GM12878 (cell line): ENCODE results near the gene PFKFB2. TPM values are rescaled to one million over a fixed set of nuclear protein-coding genes. Genes with fewer than 3 reads are reported as not detected.

Experiments used
- ATAC-seq: fragments of 200-7000 bp; cut with Tn5 transposase; 3 replicates; pipeline ENCODE4 v1.9.1; 2020; ENCODE audit warnings: mild to moderate bottlenecking, moderate library complexity
- BruUV-seq: library from RNA; stranded (reverse); fragments of 400-500 nt; replicated peaks from 2 replicates; lab custom pipeline; 2021; lab: Mats Ljungman, UMichigan
- CTCF ChIA-PET: fragments of 300-600 bp; sonication (Branson Sonifier 250); formaldehyde crosslinking; extraction: SDS; loops from one replicate; lab custom pipeline; 2021; ENCODE audit warnings: inconsistent platforms; lab: Yijun Ruan, JAX
- POLR2A ChIA-PET: fragments of 350-600 bp; formaldehyde crosslinking; extraction: SDS; loops from one replicate; lab custom pipeline; 2021; ENCODE audit warnings: inconsistent platforms; lab: Charles Lee
- RAD21 ChIA-PET: fragments of 300-600 bp; sonication (Branson Sonifier 250); formaldehyde crosslinking; loops from one replicate; lab custom pipeline; 2023; ENCODE audit warnings: antibody characterized with exemption; ENCODE audit not compliant: unreplicated experiment; lab: Charles Lee
- SMC1A ChIA-PET: fragments of 300-600 bp; sonication (Branson Sonifier 250); formaldehyde crosslinking; loops from one replicate; lab custom pipeline; 2023; ENCODE audit not compliant: unreplicated experiment, uncharacterized antibody; lab: Charles Lee
- DNase-seq: peaks from one replicate; pipeline ENCODE4 v3.0.0-alpha.2; 2011; ENCODE audit warnings: low read depth, low spot score
- FAIRE-seq: peaks from 3 replicates; lab custom pipeline; 2011; peaks lifted over from hg19 to GRCh38; lab: Jason Lieb, UNC
- H2AFZ ChIP-seq: 2 replicates; pipeline ENCODE4 v1.6.0; 2011; ENCODE audit warnings: low read depth, low read length, control low read depth; ENCODE audit not compliant: control insufficient read depth
- H3K27ac ChIP-seq: 2 replicates; pipeline ENCODE4 v1.5.1; 2011; ENCODE audit warnings: control low read depth; ENCODE audit not compliant: control insufficient read depth, insufficient read depth
- H3K27me3 ChIP-seq, 2 experiments: replicated peaks in 1 of 2; 2 replicates each; pipeline versions ENCODE4 v1.6.0 to v1.6.1; 2011; ENCODE audit warnings: low read length in 1 of 2; ENCODE audit not compliant: control insufficient read depth in 2 of 2, insufficient read depth in 2 of 2
- H3K36me3 ChIP-seq, 2 experiments: 2 replicates each; pipeline ENCODE4 v1.5.1; 2011; ENCODE audit warnings: low read length in 1 of 2; ENCODE audit not compliant: control insufficient read depth in 2 of 2, insufficient read depth in 2 of 2
- H3K4me1 ChIP-seq: 2 replicates; pipeline ENCODE4 v1.6.1; 2011; ENCODE audit warnings: mild to moderate bottlenecking, low read length, moderate library complexity, mixed read lengths; ENCODE audit not compliant: control insufficient read depth, insufficient read depth
- H3K4me2 ChIP-seq: 2 replicates; pipeline ENCODE4 v1.6.0; 2011; ENCODE audit warnings: control low read depth; ENCODE audit not compliant: control insufficient read depth, insufficient read depth
- H3K4me3 ChIP-seq: fragments of 200-600 bp; sonication (generic); 2 replicates; pipeline ENCODE4 v1.5.1; 2016
- H3K79me2 ChIP-seq: 2 replicates; pipeline ENCODE4 v1.6.0; 2011; ENCODE audit warnings: low read length; ENCODE audit not compliant: control insufficient read depth, insufficient read depth
- H3K9ac ChIP-seq: 2 replicates; pipeline ENCODE4 v1.8.0; 2011; ENCODE audit warnings: low read length, control low read depth, mixed read lengths; ENCODE audit not compliant: control insufficient read depth, insufficient read depth
- H3K9me3 ChIP-seq: replicated peaks from 3 replicates; pipeline ENCODE4 v1.5.1; 2011; ENCODE audit warnings: mild to moderate bottlenecking, low read length; ENCODE audit not compliant: control insufficient read depth, insufficient read depth
- H4K20me1 ChIP-seq: 2 replicates; pipeline ENCODE4 v1.6.0; 2011; ENCODE audit not compliant: control insufficient read depth, insufficient read depth
- ATF7 ChIP-seq: fragments of 450-650 bp; IDR thresholded peaks from 2 replicates; pipeline ENCODE4 v1.6.1; 2016; ENCODE audit warnings: low read depth, mild to moderate bottlenecking
- BACH1 ChIP-seq: fragments of 450-650 bp; IDR thresholded peaks from 2 replicates; pipeline ENCODE4 v1.6.1; 2017; ENCODE audit warnings: mild to moderate bottlenecking, borderline replicate concordance
- ESRRA ChIP-seq: IDR thresholded peaks from 2 replicates; pipeline ENCODE4 v1.6.1; 2012; ENCODE audit warnings: mild to moderate bottlenecking, low read length, improper control_type of control experiment
- MEF2A ChIP-seq: IDR thresholded peaks from 2 replicates; pipeline ENCODE4 v1.6.1; 2011; ENCODE audit warnings: low read depth, mild to moderate bottlenecking, low read length, moderate library complexity; ENCODE audit not compliant: insufficient read depth
- WGBS: methylation state at CpG from one replicate; pipeline ENCODE4 v1.1.6; 2016; ENCODE audit warnings: low lambda C conversion rate; ENCODE audit not compliant: insufficient replicate concordance, insufficient coverage; ENCODE audit errors: missing lambda C conversion rate; 5-methylcytosine and 5-hydroxymethylcytosine counted together
- in situ Hi-C: fragments of 300-500 bp; cut with MboI; formaldehyde crosslinking; loops from 9 replicates; pipeline ENCODE4 v1.14.3; 2018; ENCODE audit warnings: mixed read lengths
- intact Hi-C: fragments of 100-400 bp; cut with micrococcal nuclease; formaldehyde crosslinking; loops from one replicate; pipeline ENCODE4 v1.14.2; 2022; ENCODE audit not compliant: unreplicated experiment
- polyA plus RNA-seq, 11 experiments: library from polyadenylated mRNA; depleted of rRNA in 4 of 11; unstranded in 6 of 11; stranded (reverse) in 5 of 11; fragments of >200 nt; fragmentation: Nextera tagmentation in 4 of 11; fragmentation: Illumina TruSeq in 1 of 11; extraction: Ambion mirVana in 4 of 11; extraction: Trizol in 1 of 11; gene quantifications; 1 replicate in 1 of 11; 2 replicates in 10 of 11; pipeline versions ENCODE4 v1.2.1 to v1.2.3, GENCODE V29; 2011 to 2016; ENCODE audit warnings: inconsistent platforms in 2 of 11, missing spikeins in 2 of 11, low read depth in 1 of 11
- total RNA-seq, 4 experiments: library from RNA; depleted of rRNA in 3 of 4; stranded (reverse); fragments of >200 nt in 3 of 4; fragmentation: Illumina TruSeq in 1 of 4; extraction: Trizol in 1 of 4; gene quantifications; 2 replicates each; pipeline versions ENCODE4 v1.2.1 to v1.2.3, GENCODE V29; 2013 to 2021
- TF ChIP-seq, protein P1 (sequence below): IDR thresholded peaks from 2 replicates; pipeline ENCODE4 v1.6.1; 2011; ENCODE audit warnings: mild to moderate bottlenecking, low read depth, low read length, moderate library complexity; ENCODE audit not compliant: insufficient replicate concordance
- TF ChIP-seq, protein P2 (sequence below): fragments of 450-650 bp; IDR thresholded peaks from 2 replicates; pipeline ENCODE4 v1.6.1; 2016; ENCODE audit warnings: mild to moderate bottlenecking

Gene PFKFB2
- total and polyA plus RNA-seq, 10 of the 15 experiments (the other 5 are each of a cell fraction or from before 2014, with no cell fraction given), result 0.40 to 1.3 (median 1.0) TPM

DNA sequence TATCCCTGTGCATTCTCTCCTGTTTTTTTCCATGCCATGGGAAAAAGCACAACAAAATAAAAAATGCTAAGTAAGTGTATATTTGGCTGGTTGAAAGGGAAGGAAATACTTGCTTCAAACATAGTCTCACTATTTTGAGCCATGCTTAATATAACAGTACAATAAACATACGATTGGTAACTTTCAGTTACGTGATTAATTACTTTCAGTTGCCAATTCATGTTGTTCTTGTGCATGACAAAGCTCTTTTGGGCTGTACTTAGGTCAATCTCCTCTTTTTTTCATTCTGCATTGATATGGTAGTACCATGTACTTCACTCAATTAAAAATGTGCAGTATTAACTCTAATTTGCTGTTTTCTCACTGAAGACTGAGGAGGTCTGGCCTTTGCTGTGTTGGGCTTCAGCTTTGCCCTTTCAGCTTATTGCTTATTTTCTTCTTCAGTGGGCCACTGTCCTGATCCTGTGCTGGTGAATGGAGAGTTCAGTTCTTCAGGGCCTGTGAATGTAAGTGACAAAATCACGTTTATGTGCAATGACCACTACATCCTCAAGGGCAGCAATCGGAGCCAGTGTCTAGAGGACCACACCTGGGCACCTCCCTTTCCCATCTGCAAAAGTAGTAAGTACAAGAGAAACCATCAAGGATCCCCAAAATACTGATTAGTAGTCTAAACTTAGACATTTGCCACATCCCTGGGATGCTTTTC lies 38.3 kb downstream of the PFKFB2 start:
- Histone ChIP-seq H4K20me1 (no peaks in the 10 kb centered on the region), H3K79me2 (no peaks in the 10 kb centered on the region), H3K9ac (no peak overlapping the region), H3K4me2 (peak overlapping the region; percentile 21; the same call in 1 of the 2 replicates)
- ChIA-PET CTCF (interaction anchor here (0.9 to 4.4 kb wide), 4 partner anchors 42 to 408 kb away, joined by 3 to 29 read pairs (median 4); no protein-coding TSS in a partner anchor), POLR2A (interaction anchor here (1.0 kb wide), 1 partner anchor 39 kb away, joined by 3 read pairs; the partner anchor contains the start of gene PFKFB2), SMC1A (interaction anchor here (1.1 to 1.5 kb wide), 5 partner anchors 9 to 408 kb away, joined by 3 to 5 read pairs (median 3); no protein-coding TSS in a partner anchor)
- in situ Hi-C loops, result no loop called here
- WGBS, result 39% methylated on average over 4 of the region's 4 CpGs
- BruUV-seq, result no TSS peak
- TF ChIP-seq ESRRA (no peak), ATF7 (0 out of 2 replicates have a peak, but pooled peaks have one; percentile 19), MEF2A (0 out of 2 replicates have a peak, but pooled peaks have one; percentile 31), BACH1 (peak; percentile 95; the same call in 1 of the 2 replicates)
- TF ChIP-seq, protein P1, sequence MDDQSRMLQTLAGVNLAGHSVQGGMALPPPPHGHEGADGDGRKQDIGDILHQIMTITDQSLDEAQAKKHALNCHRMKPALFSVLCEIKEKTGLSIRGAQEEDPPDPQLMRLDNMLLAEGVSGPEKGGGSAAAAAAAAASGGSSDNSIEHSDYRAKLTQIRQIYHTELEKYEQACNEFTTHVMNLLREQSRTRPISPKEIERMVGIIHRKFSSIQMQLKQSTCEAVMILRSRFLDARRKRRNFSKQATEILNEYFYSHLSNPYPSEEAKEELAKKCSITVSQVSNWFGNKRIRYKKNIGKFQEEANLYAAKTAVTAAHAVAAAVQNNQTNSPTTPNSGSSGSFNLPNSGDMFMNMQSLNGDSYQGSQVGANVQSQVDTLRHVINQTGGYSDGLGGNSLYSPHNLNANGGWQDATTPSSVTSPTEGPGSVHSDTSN, result peak; percentile 58
- TF ChIP-seq, protein P2, sequence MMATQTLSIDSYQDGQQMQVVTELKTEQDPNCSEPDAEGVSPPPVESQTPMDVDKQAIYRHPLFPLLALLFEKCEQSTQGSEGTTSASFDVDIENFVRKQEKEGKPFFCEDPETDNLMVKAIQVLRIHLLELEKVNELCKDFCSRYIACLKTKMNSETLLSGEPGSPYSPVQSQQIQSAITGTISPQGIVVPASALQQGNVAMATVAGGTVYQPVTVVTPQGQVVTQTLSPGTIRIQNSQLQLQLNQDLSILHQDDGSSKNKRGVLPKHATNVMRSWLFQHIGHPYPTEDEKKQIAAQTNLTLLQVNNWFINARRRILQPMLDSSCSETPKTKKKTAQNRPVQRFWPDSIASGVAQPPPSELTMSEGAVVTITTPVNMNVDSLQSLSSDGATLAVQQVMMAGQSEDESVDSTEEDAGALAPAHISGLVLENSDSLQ, result peak; percentile 72
- TF ChIP-seq, all 136 proteins: peak for 5
- Histone ChIP-seq H3K36me3 (no peaks in the 10 kb centered on the region), H3K27me3 (no peaks in the 10 kb centered on the region), H3K27ac (no peak overlapping the region), H2AFZ (peak overlapping the region; percentile 24), H3K4me3 (no peak overlapping the region), H3K9me3 (no peaks in the 10 kb centered on the region), H3K4me1 (no peaks in the 10 kb centered on the region)
- no peak for FAIRE-seq
- no peak for DNase-seq
- RAD21 ChIA-PET, result no interaction called here
- peak; percentile 75 for ATAC-seq
- intact Hi-C loops, result no loop called here
